Sigmoid colon (tissue), 4 donors: ENCODE data around the gene ATG13.

Source experiments
- EP300 ChIP-seq, 4 donors: sonication (generic); formaldehyde crosslinking; IDR thresholded peaks; one replicate each; pipeline ENCODE4 v1.6.1; 2017; ENCODE audit warnings: antibody characterized with exemption in 4 of 4
- POLR2A ChIP-seq, 2 donors: fragments of 450-650 bp; IDR thresholded peaks; one replicate each; pipeline ENCODE4 v1.6.1; 2016; ENCODE audit warnings: antibody characterized with exemption in 2 of 2, mild to moderate bottlenecking in 2 of 2, moderate library complexity in 2 of 2
- POLR2AphosphoS5 ChIP-seq, 4 donors: sonication (generic); formaldehyde crosslinking; IDR thresholded peaks; one replicate each; pipeline ENCODE4 v1.6.1; 2017; ENCODE audit warnings: antibody characterized with exemption in 4 of 4
- TF ChIP-seq, protein P1 (sequence below), 4 experiments: fragments of 450-650 bp in 3 of 4; fragments of 200-600 bp in 1 of 4; IDR thresholded peaks; one replicate each; pipeline ENCODE4 v1.5.1; 2016 to 2019; ENCODE audit warnings: antibody characterized with exemption in 4 of 4, mild to moderate bottlenecking in 3 of 4, moderate library complexity in 2 of 4

DNA sequence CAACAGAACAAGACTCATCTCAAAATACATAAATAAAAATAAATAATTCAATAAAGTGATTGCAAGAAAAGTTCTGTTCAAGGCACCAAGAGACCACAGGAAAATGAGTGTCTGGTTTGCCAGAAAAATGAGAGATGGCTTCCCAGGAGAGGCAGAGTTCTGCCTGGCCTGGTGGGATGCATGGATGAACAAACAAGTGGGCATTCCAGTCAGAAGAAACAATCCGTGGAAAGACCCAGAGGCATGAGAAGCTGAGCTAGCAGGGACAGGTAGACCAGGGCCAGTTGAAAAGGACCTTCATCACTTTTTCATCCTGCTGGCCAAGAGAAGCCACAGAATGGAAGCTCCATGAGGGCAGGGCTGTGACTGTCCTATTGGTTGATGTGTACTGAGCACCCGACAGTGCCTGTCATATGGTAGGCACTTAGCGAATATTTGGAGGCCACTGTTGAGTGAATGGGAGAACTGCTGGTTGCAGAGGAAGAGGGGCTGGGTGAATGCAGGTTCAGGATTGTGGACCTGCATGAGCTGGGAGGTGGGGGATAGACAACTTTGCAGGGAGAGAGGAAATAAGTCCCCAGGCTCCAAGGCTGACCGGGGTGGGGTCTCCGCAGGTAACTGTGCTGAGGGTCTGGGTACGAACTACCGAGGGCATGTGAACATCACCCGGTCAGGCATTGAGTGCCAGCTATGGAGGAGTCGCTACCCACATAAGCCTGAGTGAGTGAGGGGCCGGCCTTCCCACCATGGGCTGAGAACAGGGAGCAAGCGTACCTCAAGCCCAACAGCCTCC lies 105.4 kb downstream of the ATG13 start:
- TF ChIP-seq, protein P1, sequence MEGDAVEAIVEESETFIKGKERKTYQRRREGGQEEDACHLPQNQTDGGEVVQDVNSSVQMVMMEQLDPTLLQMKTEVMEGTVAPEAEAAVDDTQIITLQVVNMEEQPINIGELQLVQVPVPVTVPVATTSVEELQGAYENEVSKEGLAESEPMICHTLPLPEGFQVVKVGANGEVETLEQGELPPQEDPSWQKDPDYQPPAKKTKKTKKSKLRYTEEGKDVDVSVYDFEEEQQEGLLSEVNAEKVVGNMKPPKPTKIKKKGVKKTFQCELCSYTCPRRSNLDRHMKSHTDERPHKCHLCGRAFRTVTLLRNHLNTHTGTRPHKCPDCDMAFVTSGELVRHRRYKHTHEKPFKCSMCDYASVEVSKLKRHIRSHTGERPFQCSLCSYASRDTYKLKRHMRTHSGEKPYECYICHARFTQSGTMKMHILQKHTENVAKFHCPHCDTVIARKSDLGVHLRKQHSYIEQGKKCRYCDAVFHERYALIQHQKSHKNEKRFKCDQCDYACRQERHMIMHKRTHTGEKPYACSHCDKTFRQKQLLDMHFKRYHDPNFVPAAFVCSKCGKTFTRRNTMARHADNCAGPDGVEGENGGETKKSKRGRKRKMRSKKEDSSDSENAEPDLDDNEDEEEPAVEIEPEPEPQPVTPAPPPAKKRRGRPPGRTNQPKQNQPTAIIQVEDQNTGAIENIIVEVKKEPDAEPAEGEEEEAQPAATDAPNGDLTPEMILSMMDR (IDR thresholded peaks at IDR 0.05), result no peak
- TF ChIP-seq POLR2A (IDR thresholded peaks at IDR 0.05) (no peak), EP300 (IDR thresholded peaks at IDR 0.05) (no peak), POLR2AphosphoS5 (IDR thresholded peaks at IDR 0.05) (no peak)
